ENCODE measurements around the gene HTT. TPM values are rescaled to one million over a fixed set of nuclear protein-coding genes. Genes with fewer than 3 reads are reported as not detected.

The HTT gene
- total RNA-seq, 2 experiments from 2014 or later, result 91.6 to 94.1 TPM

- H3K36me3 Mint-ChIP-seq (ENCODE audit: low read depth), result peaks cover 31% of the 10 kb centered on the region
These were observed 21.7 kb downstream of the HTT start for GRCh38 chr4:3096202-3096601.

GRCh38 chr4:3098346-3098745, 23.9 kb downstream of the HTT start:
- no peak for DNase-seq
- H3K27ac Mint-ChIP-seq, result no peak overlapping the region
- intact Hi-C loops (cut with micrococcal nuclease), result no loop called here
- CTCF ChIA-PET, result no interaction called here
- peaks cover 28% of the 10 kb centered on the region for H3K36me3 Mint-ChIP-seq (ENCODE audit: low read depth)
- H3K4me3 Mint-ChIP-seq, result no peak overlapping the region
- no peaks in the 10 kb centered on the region for H3K27me3 Mint-ChIP-seq (ENCODE audit: low read depth)
- no peaks in the 10 kb centered on the region for H3K4me1 Mint-ChIP-seq (ENCODE audit: low read depth)
- H3K9me3 Mint-ChIP-seq, result no peaks in the 10 kb centered on the region

More at GRCh38 chr4:3096202-3096601, 21.7 kb downstream of the HTT start:
- peaks cover 4% of the 10 kb centered on the region for H3K4me1 Mint-ChIP-seq (ENCODE audit: low read depth)
- H3K9me3 Mint-ChIP-seq, result no peaks in the 10 kb centered on the region
- H3K27ac Mint-ChIP-seq, result no peak overlapping the region
- CTCF ChIA-PET, result interaction anchor here (0.6 to 1.0 kb wide), 2 partner anchors 9 to 16 kb away, joined by 3 read pairs; no protein-coding TSS in a partner anchor
- no peak overlapping the region for H3K4me3 Mint-ChIP-seq
- no peak for DNase-seq
- intact Hi-C loops (cut with micrococcal nuclease), result no loop called here
- no peaks in the 10 kb centered on the region for H3K27me3 Mint-ChIP-seq (ENCODE audit: low read depth)

GRCh38 chr4:3106339-3107186, 32.1 kb downstream of the HTT start:
- CTCF ChIA-PET, result interaction anchor here (0.6 to 3.9 kb wide), 17 partner anchors 9 to 374 kb away, joined by 3 to 13 read pairs (median 3); partner anchors contain the start of gene HGFAC
- Mint-ChIP-seq H3K27me3 (ENCODE audit: low read depth) (no peaks in the 10 kb centered on the region), H3K4me3 (no peak overlapping the region), H3K4me1 (ENCODE audit: low read depth) (peaks cover 17% of the 10 kb centered on the region), H3K27ac (peak overlapping the region; percentile 34), H3K36me3 (ENCODE audit: low read depth) (peaks cover 27% of the 10 kb centered on the region), H3K9me3 (no peaks in the 10 kb centered on the region)
- intact Hi-C loops (cut with micrococcal nuclease), result loop anchor here (1.0 to 5.0 kb wide), 12 partner anchors 21 to 776 kb away; partner anchors contain the start of genes HTT, HTT-AS and LRPAP1
- peak; percentile 98 for DNase-seq

GRCh38 chr4:3107271-3107670, 32.8 kb downstream of the HTT start:
- Mint-ChIP-seq H3K4me3 (no peak overlapping the region), H3K27me3 (ENCODE audit: low read depth) (no peaks in the 10 kb centered on the region), H3K4me1 (ENCODE audit: low read depth) (peaks cover 17% of the 10 kb centered on the region), H3K36me3 (ENCODE audit: low read depth) (peaks cover 29% of the 10 kb centered on the region), H3K27ac (no peak overlapping the region), H3K9me3 (no peaks in the 10 kb centered on the region)
- no peak for DNase-seq
- intact Hi-C loops (cut with micrococcal nuclease), result loop anchor here (2.0 to 5.0 kb wide), 4 partner anchors 88 to 775 kb away; no protein-coding TSS in a partner anchor
- CTCF ChIA-PET, result interaction anchor here (0.6 to 3.9 kb wide), 16 partner anchors 8 to 373 kb away, joined by 3 to 13 read pairs (median 4); partner anchors contain the start of gene HGFAC

- H3K27me3 Mint-ChIP-seq (ENCODE audit: low read depth), result no peaks in the 10 kb centered on the region
- H3K36me3 Mint-ChIP-seq (ENCODE audit: low read depth), result peaks cover 29% of the 10 kb centered on the region
- peaks cover 17% of the 10 kb centered on the region for H3K4me1 Mint-ChIP-seq (ENCODE audit: low read depth)
- no peaks in the 10 kb centered on the region for H3K9me3 Mint-ChIP-seq
- no peak overlapping the region for H3K27ac Mint-ChIP-seq
- no peak overlapping the region for H3K4me3 Mint-ChIP-seq
- intact Hi-C loops (cut with micrococcal nuclease), result loop anchor here (2.0 to 5.0 kb wide), 4 partner anchors 87 to 775 kb away; no protein-coding TSS in a partner anchor
- CTCF ChIA-PET, result interaction anchor here (0.5 to 3.9 kb wide), 10 partner anchors 12 to 334 kb away, joined by 3 to 13 read pairs (median 4); partner anchors contain the start of gene HGFAC
- no peak for DNase-seq
These were observed 33.2 kb downstream of the HTT start for GRCh38 chr4:3107691-3108121.

GRCh38 chr4:3108211-3108610, 33.7 kb downstream of the HTT start:
- no peak for DNase-seq
- H3K36me3 Mint-ChIP-seq (ENCODE audit: low read depth), result peaks cover 29% of the 10 kb centered on the region
- CTCF ChIA-PET, result interaction anchor here (0.5 to 3.9 kb wide), 6 partner anchors 15 to 238 kb away, joined by 3 to 13 read pairs (median 6); no protein-coding TSS in a partner anchor
- peaks cover 17% of the 10 kb centered on the region for H3K4me1 Mint-ChIP-seq (ENCODE audit: low read depth)
- no peak overlapping the region for H3K27ac Mint-ChIP-seq
- intact Hi-C loops (cut with micrococcal nuclease), result loop anchor here (5.0 kb wide), 2 partner anchors 134 to 774 kb away; no protein-coding TSS in a partner anchor
- H3K27me3 Mint-ChIP-seq (ENCODE audit: low read depth), result no peaks in the 10 kb centered on the region
- H3K4me3 Mint-ChIP-seq, result no peak overlapping the region
- H3K9me3 Mint-ChIP-seq, result no peaks in the 10 kb centered on the region

- CTCF ChIA-PET, result interaction anchor here (1.0 to 1.2 kb wide), 2 partner anchors 36 to 235 kb away, joined by 3 read pairs; no protein-coding TSS in a partner anchor
- no peaks in the 10 kb centered on the region for H3K27me3 Mint-ChIP-seq (ENCODE audit: low read depth)
- H3K4me3 Mint-ChIP-seq, result no peak overlapping the region
- H3K36me3 Mint-ChIP-seq (ENCODE audit: low read depth), result peaks cover 44% of the 10 kb centered on the region
- no peak overlapping the region for H3K27ac Mint-ChIP-seq
- H3K9me3 Mint-ChIP-seq, result no peaks in the 10 kb centered on the region
- intact Hi-C loops (cut with micrococcal nuclease), result no loop called here
- H3K4me1 Mint-ChIP-seq (ENCODE audit: low read depth), result peaks cover 10% of the 10 kb centered on the region
- no peak for DNase-seq
These were observed 37.0 kb downstream of the HTT start for GRCh38 chr4:3111461-3111860.

GRCh38 chr4:3112201-3112600, 37.7 kb downstream of the HTT start:
- intact Hi-C loops (cut with micrococcal nuclease), result no loop called here
- CTCF ChIA-PET, result interaction anchor here (0.6 to 1.0 kb wide), 4 partner anchors 22 to 234 kb away, joined by 3 read pairs; no protein-coding TSS in a partner anchor
- DNase-seq, result no peak
- peaks cover 41% of the 10 kb centered on the region for H3K36me3 Mint-ChIP-seq (ENCODE audit: low read depth)
- peaks cover 4% of the 10 kb centered on the region for H3K4me1 Mint-ChIP-seq (ENCODE audit: low read depth)
- no peaks in the 10 kb centered on the region for H3K27me3 Mint-ChIP-seq (ENCODE audit: low read depth)
- no peaks in the 10 kb centered on the region for H3K9me3 Mint-ChIP-seq
- H3K27ac Mint-ChIP-seq, result no peak overlapping the region
- no peak overlapping the region for H3K4me3 Mint-ChIP-seq

- H3K4me1 Mint-ChIP-seq (ENCODE audit: low read depth), result no peaks in the 10 kb centered on the region
- no peak overlapping the region for H3K4me3 Mint-ChIP-seq
- H3K27me3 Mint-ChIP-seq (ENCODE audit: low read depth), result no peaks in the 10 kb centered on the region
- no peaks in the 10 kb centered on the region for H3K9me3 Mint-ChIP-seq
- peaks cover 36% of the 10 kb centered on the region for H3K36me3 Mint-ChIP-seq (ENCODE audit: low read depth)
- CTCF ChIA-PET, result interaction anchor here (0.6 to 0.8 kb wide), 3 partner anchors 22 to 75 kb away, joined by 3 read pairs; no protein-coding TSS in a partner anchor
- intact Hi-C loops (cut with micrococcal nuclease), result no loop called here
- no peak overlapping the region for H3K27ac Mint-ChIP-seq
- DNase-seq, result no peak
These were observed 38.4 kb downstream of the HTT start for GRCh38 chr4:3112609-3113469.

- intact Hi-C loops (cut with micrococcal nuclease), result no loop called here
- Mint-ChIP-seq H3K4me3 (no peak overlapping the region), H3K36me3 (ENCODE audit: low read depth) (peaks cover 30% of the 10 kb centered on the region), H3K4me1 (ENCODE audit: low read depth) (no peaks in the 10 kb centered on the region), H3K27me3 (ENCODE audit: low read depth) (no peaks in the 10 kb centered on the region), H3K9me3 (no peaks in the 10 kb centered on the region), H3K27ac (no peak overlapping the region)
- DNase-seq, result no peak
- CTCF ChIA-PET, result no interaction called here
These were observed 39.9 kb downstream of the HTT start for GRCh38 chr4:3114377-3114776.

- Mint-ChIP-seq H3K4me3 (no peak overlapping the region), H3K9me3 (no peaks in the 10 kb centered on the region), H3K27me3 (ENCODE audit: low read depth) (no peaks in the 10 kb centered on the region), H3K36me3 (ENCODE audit: low read depth) (peaks cover 29% of the 10 kb centered on the region), H3K4me1 (ENCODE audit: low read depth) (no peaks in the 10 kb centered on the region), H3K27ac (no peak overlapping the region)
- no peak for DNase-seq
- intact Hi-C loops (cut with micrococcal nuclease), result no loop called here
- CTCF ChIA-PET, result interaction anchor here (2.0 kb wide), 1 partner anchor 9 kb away, joined by 7 read pairs; no protein-coding TSS in a partner anchor
These were observed 41.3 kb downstream of the HTT start for GRCh38 chr4:3115637-3116270.

Data from activated naive CD4-positive, alpha-beta T cell treated with anti-CD3 and anti-CD28 coated beads for 36 hours (primary cell).